Spleen (tissue), 11 donors: Measurements from ENCODE around the gene ZC3H7A. TPM values are rescaled to one million over a fixed set of nuclear protein-coding genes. Genes with fewer than 3 reads are reported as not detected.

ENCODE experiments used
- DNase-seq: peaks from one replicate; pipeline ENCODE4 v3.0.0-alpha.2; 2020
- H3K27ac ChIP-seq, 8 donors: fragments of 200-600 bp; sonication (generic) in 7 of 8; 1 replicate in 4 of 8; 2 replicates in 4 of 8; pipeline versions ENCODE4 v1.5.0 to v1.8.0; 2016 to 2021; ENCODE audit warnings: inconsistent platforms in 4 of 8, mild to moderate bottlenecking in 4 of 8, moderate library complexity in 1 of 8
- H3K27me3 ChIP-seq, 7 donors: fragments of 200-600 bp; sonication (generic) in 6 of 7; replicated peaks in 1 of 7; 1 replicate in 4 of 7; 2 replicates in 3 of 7; pipeline versions ENCODE4 v1.5.0 to v1.8.0; 2016 to 2021; ENCODE audit warnings: inconsistent platforms in 3 of 7, mild to moderate bottlenecking in 1 of 7
- H3K36me3 ChIP-seq, 6 donors: fragments of 200-600 bp; sonication (generic) in 5 of 6; 1 replicate in 4 of 6; 2 replicates in 2 of 6; pipeline versions ENCODE4 v1.5.0 to v1.8.0; 2016 to 2021; ENCODE audit warnings: inconsistent platforms in 2 of 6
- H3K4me1 ChIP-seq, 6 donors: fragments of 200-600 bp; sonication (generic) in 5 of 6; 1 replicate in 3 of 6; 2 replicates in 3 of 6; pipeline versions ENCODE4 v1.5.0 to v1.8.0; 2016 to 2021; ENCODE audit warnings: inconsistent platforms in 3 of 6
- H3K4me3 ChIP-seq, 8 donors: fragments of 200-600 bp; sonication (generic) in 7 of 8; 1 replicate in 4 of 8; 2 replicates in 4 of 8; pipeline versions ENCODE4 v1.5.0 to v1.8.0; 2016 to 2021; ENCODE audit warnings: inconsistent platforms in 4 of 8, mild to moderate bottlenecking in 4 of 8, moderate library complexity in 2 of 8
- H3K9me3 ChIP-seq, 8 donors: fragments of 200-600 bp; sonication (generic) in 7 of 8; 1 replicate in 4 of 8; 2 replicates in 4 of 8; pipeline versions ENCODE4 v1.5.0 to v1.8.0; 2016 to 2021; ENCODE audit warnings: inconsistent platforms in 4 of 8
- POLR2A ChIP-seq, 3 donors: fragments of 450-650 bp; IDR thresholded peaks; one replicate each; pipeline ENCODE4 v1.5.1; 2017; ENCODE audit warnings: antibody characterized with exemption in 3 of 3, mild to moderate bottlenecking in 1 of 3
- POLR2AphosphoS5 ChIP-seq, 3 donors: sonication (generic); formaldehyde crosslinking; IDR thresholded peaks; one replicate each; pipeline ENCODE4 v1.5.1; 2017; ENCODE audit warnings: antibody characterized with exemption in 3 of 3
- WGBS, 5 donors: extraction: QIAGEN DNeasy Blood & Tissue Kit in 3 of 5; methylation state at CpG; one replicate each; pipeline versions ENCODE4 v1.1.5 to v1.1.7; 2013 to 2018; 5-methylcytosine and 5-hydroxymethylcytosine counted together
- intact Hi-C: fragments of 100-400 bp; cut with DNase I; formaldehyde crosslinking; loops from one replicate; pipeline ENCODE4 v1.15.0; 2023; ENCODE audit warnings: low total_unique reads
- polyA plus RNA-seq, 3 donors: library from polyadenylated mRNA; stranded (reverse); fragments of 200-250 nt; gene quantifications; one replicate each; pipeline ENCODE4 v1.2.1, GENCODE V29; 2013
- total RNA-seq, 7 donors: library from RNA; depleted of rRNA in 3 of 7; stranded (reverse); fragments of >200 nt in 3 of 7; fragmentation: NEBNext Ultra II Directional in 4 of 7; extraction: Animal tissue kit (Norgen Biotek cat#: 25700) in 4 of 7; gene quantifications; one replicate each; pipeline versions ENCODE4 v1.1.0 to v1.2.1, GENCODE V29; 2016 to 2021
- TF ChIP-seq, protein P1 (sequence below), 11 experiments: fragments of 200-600 bp in 7 of 11; fragments of 450-650 bp in 4 of 11; sonication (generic) in 4 of 11; IDR thresholded peaks in 8 of 11; conservative IDR thresholded peaks in 3 of 11; 1 replicate in 7 of 11; 2 replicates in 4 of 11; pipeline versions ENCODE4 v1.4.0 to v1.8.0; 2016 to 2021; ENCODE audit warnings: antibody characterized with exemption in 11 of 11, inconsistent platforms in 4 of 11, mild to moderate bottlenecking in 1 of 11
- donor health status: healthy with polysubstance abuse.
- donor health status: DM: no; HTN: no; CAD: no; lungs with moderate emphysema.
- donor health status: DM: no; HTN: no; CAD: no.
- donor health status: Bipolar disorder and iron deficiency.
- donor health status: healthy.
- donor health status: DM: no; HTN: no; CAD: no.
- donor health status: DM: yes; HTN: yes; CAD: no.

The ZC3H7A gene
- total and polyA plus RNA-seq, 10 donors, result 28.7 to 118 (median 80.9) TPM

DNA sequence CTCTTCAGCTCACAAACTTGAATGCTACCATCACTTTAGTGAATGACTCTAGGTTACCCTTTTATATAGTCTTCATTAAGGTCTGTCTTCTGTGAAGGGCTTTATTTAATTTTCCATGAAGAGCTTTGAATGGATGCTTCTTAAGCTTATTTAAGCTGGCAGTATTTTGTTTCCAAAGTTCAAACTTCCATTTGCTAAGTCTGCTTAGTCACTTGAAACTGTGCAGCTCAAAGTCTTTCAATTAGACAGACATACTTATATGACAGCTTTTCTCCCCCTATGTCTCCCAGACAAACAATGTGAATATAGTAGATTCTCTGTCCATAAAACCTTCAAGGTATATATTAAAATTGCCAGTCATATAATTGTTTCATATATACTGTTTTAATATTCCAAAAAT, 77.9 kb downstream of the ZC3H7A start:
- Histone ChIP-seq H3K4me1 (peaks cover 0 to 55% (median 9%) of the 10 kb centered on the region in 6 donors), H3K27me3 (no peaks in the 10 kb centered on the region), H3K36me3 (peaks cover 0 to 89% (median 36%) of the 10 kb centered on the region in 6 donors), H3K4me3 (no peak overlapping the region), H3K9me3 (no peaks in the 10 kb centered on the region), H3K27ac (no peak overlapping the region)
- TF ChIP-seq POLR2A (IDR thresholded peaks at IDR 0.05), result no peak
- TF ChIP-seq POLR2AphosphoS5 (IDR thresholded peaks at IDR 0.05), result no peak
- TF ChIP-seq, protein P1, sequence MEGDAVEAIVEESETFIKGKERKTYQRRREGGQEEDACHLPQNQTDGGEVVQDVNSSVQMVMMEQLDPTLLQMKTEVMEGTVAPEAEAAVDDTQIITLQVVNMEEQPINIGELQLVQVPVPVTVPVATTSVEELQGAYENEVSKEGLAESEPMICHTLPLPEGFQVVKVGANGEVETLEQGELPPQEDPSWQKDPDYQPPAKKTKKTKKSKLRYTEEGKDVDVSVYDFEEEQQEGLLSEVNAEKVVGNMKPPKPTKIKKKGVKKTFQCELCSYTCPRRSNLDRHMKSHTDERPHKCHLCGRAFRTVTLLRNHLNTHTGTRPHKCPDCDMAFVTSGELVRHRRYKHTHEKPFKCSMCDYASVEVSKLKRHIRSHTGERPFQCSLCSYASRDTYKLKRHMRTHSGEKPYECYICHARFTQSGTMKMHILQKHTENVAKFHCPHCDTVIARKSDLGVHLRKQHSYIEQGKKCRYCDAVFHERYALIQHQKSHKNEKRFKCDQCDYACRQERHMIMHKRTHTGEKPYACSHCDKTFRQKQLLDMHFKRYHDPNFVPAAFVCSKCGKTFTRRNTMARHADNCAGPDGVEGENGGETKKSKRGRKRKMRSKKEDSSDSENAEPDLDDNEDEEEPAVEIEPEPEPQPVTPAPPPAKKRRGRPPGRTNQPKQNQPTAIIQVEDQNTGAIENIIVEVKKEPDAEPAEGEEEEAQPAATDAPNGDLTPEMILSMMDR (IDR thresholded peaks at IDR 0.05 in 8 of 11, conservative IDR thresholded peaks at IDR 0.05 in 3 of 11), result no peak
- intact Hi-C loops, result loop anchor here (10.0 kb wide), 2 partner anchors 314 to 754 kb away; no protein-coding TSS in a partner anchor
- DNase-seq, result no peak

GRCh38 chr16:11717811-11718210, 79.2 kb downstream of the ZC3H7A start:
- Histone ChIP-seq H3K36me3 (peaks cover 0 to 89% (median 33%) of the 10 kb centered on the region in 6 donors), H3K27ac (peak overlapping the region in 1 of 8 donors; percentile 4), H3K4me3 (no peak overlapping the region), H3K27me3 (no peaks in the 10 kb centered on the region), H3K9me3 (no peaks in the 10 kb centered on the region), H3K4me1 (peaks cover 0 to 52% (median 10%) of the 10 kb centered on the region in 6 donors)
- intact Hi-C loops, result loop anchor here (10.0 kb wide), 2 partner anchors 313 to 753 kb away; no protein-coding TSS in a partner anchor
- no peak for TF ChIP-seq POLR2A (IDR thresholded peaks at IDR 0.05)
- TF ChIP-seq POLR2AphosphoS5 (IDR thresholded peaks at IDR 0.05), result no peak
- TF ChIP-seq, protein P1 (IDR thresholded peaks at IDR 0.05 in 8 of 11, conservative IDR thresholded peaks at IDR 0.05 in 3 of 11), result no peak
- no peak for DNase-seq
- 36 to 67% (median 50%) methylated on average over 5 of the region's 5 CpGs for WGBS, 5 donors

GRCh38 chr16:11716336-11716735, 80.7 kb downstream of the ZC3H7A start:
- intact Hi-C loops, result loop anchor here (10.0 kb wide), 2 partner anchors 312 to 752 kb away; no protein-coding TSS in a partner anchor
- H3K4me1 ChIP-seq, result peaks cover 0 to 47% (median 10%) of the 10 kb centered on the region in 6 donors
- TF ChIP-seq, protein P1 (IDR thresholded peaks at IDR 0.05 in 8 of 11, conservative IDR thresholded peaks at IDR 0.05 in 3 of 11), result no peak
- no peak for TF ChIP-seq POLR2AphosphoS5 (IDR thresholded peaks at IDR 0.05)
- no peak for DNase-seq
- no peaks in the 10 kb centered on the region for H3K27me3 ChIP-seq
- peak overlapping the region in 1 of 8 donors; percentile 1 for H3K27ac ChIP-seq
- no peaks in the 10 kb centered on the region for H3K9me3 ChIP-seq
- H3K4me3 ChIP-seq, result no peak overlapping the region
- H3K36me3 ChIP-seq, result peaks cover 0 to 89% (median 28%) of the 10 kb centered on the region in 6 donors

GRCh38 chr16:11715246-11715947, 81.7 kb downstream of the ZC3H7A start:
- Histone ChIP-seq H3K27me3 (no peaks in the 10 kb centered on the region), H3K36me3 (peaks cover 0 to 89% (median 21%) of the 10 kb centered on the region in 6 donors), H3K4me3 (no peak overlapping the region), H3K4me1 (peaks cover 0 to 57% (median 12%) of the 10 kb centered on the region in 6 donors), H3K27ac (peak overlapping the region in 2 of 8 donors; percentile 1 to 31), H3K9me3 (no peaks in the 10 kb centered on the region)
- WGBS, 5 donors, result 77 to 84% (median 82%) methylated on average over 8 of the region's 8 CpGs
- no peak for DNase-seq
- no peak for TF ChIP-seq POLR2A (IDR thresholded peaks at IDR 0.05)
- TF ChIP-seq, protein P1 (IDR thresholded peaks at IDR 0.05 in 8 of 11, conservative IDR thresholded peaks at IDR 0.05 in 3 of 11), result no peak
- TF ChIP-seq POLR2AphosphoS5 (IDR thresholded peaks at IDR 0.05), result no peak
- intact Hi-C loops, result loop anchor here (10.0 kb wide), 2 partner anchors 311 to 751 kb away; no protein-coding TSS in a partner anchor
